ENCODE results near the gene OPRL1.
"Not testable (repeated sequence)": the region's sequence is repeated elsewhere in the genome, so short reads cannot be mapped to it uniquely, and the experiment has no call there.

Gene OPRL1

GRCh38 chr20:64106435-64106961 lies 26.6 kb downstream of the OPRL1 start:
- no peak for DNase-seq

- no peak for DNase-seq
Observed at GRCh38 chr20:64106981-64107735, 27.3 kb downstream of the OPRL1 start, which contains the start of gene NPBWR2. Gene NPBWR2, minus strand, starts transcription at chr20:64107565. Its CDS starts 734 bp downstream, at chr20:64106831.

GRCh38 chr20:64107736-64108457 lies 28.0 kb downstream of the OPRL1 start:
- no peak for DNase-seq

- no peak for DNase-seq
Observed at GRCh38 chr20:64108731-64109681, 29.1 kb downstream of the OPRL1 start.

- no peak for DNase-seq
Observed at GRCh38 chr20:64109831-64110391, 30.0 kb downstream of the OPRL1 start.

- no peak for DNase-seq
Observed at GRCh38 chr20:64110411-64111068, 30.7 kb downstream of the OPRL1 start.

GRCh38 chr20:64111841-64112641 lies 32.2 kb downstream of the OPRL1 start:
- DNase-seq = no peak

- no peak for DNase-seq
Observed at GRCh38 chr20:64112691-64113443, 33.0 kb downstream of the OPRL1 start.

- DNase-seq = no peak
Observed at GRCh38 chr20:64113444-64113775, 33.5 kb downstream of the OPRL1 start.

GRCh38 chr20:64113796-64114355 lies 34.0 kb downstream of the OPRL1 start:
- DNase-seq = no peak

GRCh38 chr20:64114356-64114971 lies 34.6 kb downstream of the OPRL1 start:
- DNase-seq = no peak

- DNase-seq = peak; percentile 41
Observed at GRCh38 chr20:64115171-64115911, 35.5 kb downstream of the OPRL1 start.

- DNase-seq = no peak
Observed at GRCh38 chr20:64116016-64116415, 36.1 kb downstream of the OPRL1 start.

- DNase-seq = no peak
Observed at GRCh38 chr20:64116541-64117431, 36.9 kb downstream of the OPRL1 start.

- DNase-seq = not testable (repeated sequence)
Observed at GRCh38 chr20:64117432-64117777, 37.5 kb downstream of the OPRL1 start.

- DNase-seq = no peak
Observed at GRCh38 chr20:64119301-64119680, 39.4 kb downstream of the OPRL1 start.

GRCh38 chr20:64119681-64120341 lies 39.9 kb downstream of the OPRL1 start:
- DNase-seq = no peak
